GM21423 (cell line): ENCODE results near the gene GAGE12G.
"Not testable (repeated sequence)": the region's sequence is repeated elsewhere in the genome, so short reads cannot be mapped to it uniquely, and the experiment has no call there.

ENCODE experiments used
- ATAC-seq: cut with Tn5 transposase; IDR thresholded peaks from one replicate; pipeline ENCODE4 v1.9.1; 2021; ENCODE audit warnings: mild to moderate bottlenecking, moderate library complexity; ENCODE audit not compliant: unreplicated experiment

The GAGE12G gene, protein sequence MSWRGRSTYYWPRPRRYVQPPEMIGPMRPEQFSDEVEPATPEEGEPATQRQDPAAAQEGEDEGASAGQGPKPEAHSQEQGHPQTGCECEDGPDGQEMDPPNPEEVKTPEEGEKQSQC

DNA sequence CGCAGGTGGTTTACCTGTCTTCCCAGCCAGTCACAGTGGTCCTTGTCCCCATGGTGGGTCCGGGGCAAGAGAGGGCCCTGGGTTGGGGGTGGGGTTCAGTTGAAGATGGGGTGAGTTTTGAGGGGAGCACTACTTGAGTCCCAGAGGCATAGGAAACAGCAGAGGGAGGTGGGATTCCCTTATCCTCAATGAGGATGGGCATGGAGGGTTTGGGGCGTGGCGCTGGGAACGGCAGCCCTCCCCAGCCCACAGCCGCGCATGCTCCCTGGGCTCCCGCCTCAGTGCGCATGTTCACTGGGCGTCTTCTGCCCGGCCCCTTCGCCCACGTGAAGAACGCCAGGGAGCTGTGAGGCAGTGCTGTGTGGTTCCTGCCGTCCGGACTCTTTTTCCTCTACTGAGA lies at the start of gene GAGE12G:
GAGE12G (plus strand) TSS at position 301 of the 400 bp plus-strand sequence. CDS start 1,155 bp downstream, outside the sequence.
- not testable (repeated sequence) for ATAC-seq

DNA sequence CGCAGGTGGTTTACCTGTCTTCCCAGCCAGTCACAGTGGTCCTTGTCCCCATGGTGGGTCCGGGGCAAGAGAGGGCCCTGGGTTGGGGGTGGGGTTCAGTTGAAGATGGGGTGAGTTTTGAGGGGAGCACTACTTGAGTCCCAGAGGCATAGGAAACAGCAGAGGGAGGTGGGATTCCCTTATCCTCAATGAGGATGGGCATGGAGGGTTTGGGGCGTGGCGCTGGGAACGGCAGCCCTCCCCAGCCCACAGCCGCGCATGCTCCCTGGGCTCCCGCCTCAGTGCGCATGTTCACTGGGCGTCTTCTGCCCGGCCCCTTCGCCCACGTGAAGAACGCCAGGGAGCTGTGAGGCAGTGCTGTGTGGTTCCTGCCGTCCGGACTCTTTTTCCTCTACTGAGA lies 38.3 kb upstream of the GAGE12G start, which contains the start of gene GAGE12C:
GAGE12C (plus strand) TSS at position 301 of the 400 bp plus-strand sequence. CDS start 1,155 bp downstream, outside the sequence.
- not testable (repeated sequence) for ATAC-seq

DNA sequence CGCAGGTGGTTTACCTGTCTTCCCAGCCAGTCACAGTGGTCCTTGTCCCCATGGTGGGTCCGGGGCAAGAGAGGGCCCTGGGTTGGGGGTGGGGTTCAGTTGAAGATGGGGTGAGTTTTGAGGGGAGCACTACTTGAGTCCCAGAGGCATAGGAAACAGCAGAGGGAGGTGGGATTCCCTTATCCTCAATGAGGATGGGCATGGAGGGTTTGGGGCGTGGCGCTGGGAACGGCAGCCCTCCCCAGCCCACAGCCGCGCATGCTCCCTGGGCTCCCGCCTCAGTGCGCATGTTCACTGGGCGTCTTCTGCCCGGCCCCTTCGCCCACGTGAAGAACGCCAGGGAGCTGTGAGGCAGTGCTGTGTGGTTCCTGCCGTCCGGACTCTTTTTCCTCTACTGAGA lies 28.8 kb upstream of the GAGE12G start, which contains the start of gene GAGE12D:
GAGE12D (plus strand) TSS at position 301 of the 400 bp plus-strand sequence. CDS start 1,155 bp downstream, outside the sequence.
- ATAC-seq: not testable (repeated sequence)

DNA sequence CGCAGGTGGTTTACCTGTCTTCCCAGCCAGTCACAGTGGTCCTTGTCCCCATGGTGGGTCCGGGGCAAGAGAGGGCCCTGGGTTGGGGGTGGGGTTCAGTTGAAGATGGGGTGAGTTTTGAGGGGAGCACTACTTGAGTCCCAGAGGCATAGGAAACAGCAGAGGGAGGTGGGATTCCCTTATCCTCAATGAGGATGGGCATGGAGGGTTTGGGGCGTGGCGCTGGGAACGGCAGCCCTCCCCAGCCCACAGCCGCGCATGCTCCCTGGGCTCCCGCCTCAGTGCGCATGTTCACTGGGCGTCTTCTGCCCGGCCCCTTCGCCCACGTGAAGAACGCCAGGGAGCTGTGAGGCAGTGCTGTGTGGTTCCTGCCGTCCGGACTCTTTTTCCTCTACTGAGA lies 19.2 kb upstream of the GAGE12G start, which contains the start of gene GAGE12E:
GAGE12E (plus strand) TSS at position 301 of the 400 bp plus-strand sequence. CDS start 1,155 bp downstream, outside the sequence.
- ATAC-seq: not testable (repeated sequence)

DNA sequence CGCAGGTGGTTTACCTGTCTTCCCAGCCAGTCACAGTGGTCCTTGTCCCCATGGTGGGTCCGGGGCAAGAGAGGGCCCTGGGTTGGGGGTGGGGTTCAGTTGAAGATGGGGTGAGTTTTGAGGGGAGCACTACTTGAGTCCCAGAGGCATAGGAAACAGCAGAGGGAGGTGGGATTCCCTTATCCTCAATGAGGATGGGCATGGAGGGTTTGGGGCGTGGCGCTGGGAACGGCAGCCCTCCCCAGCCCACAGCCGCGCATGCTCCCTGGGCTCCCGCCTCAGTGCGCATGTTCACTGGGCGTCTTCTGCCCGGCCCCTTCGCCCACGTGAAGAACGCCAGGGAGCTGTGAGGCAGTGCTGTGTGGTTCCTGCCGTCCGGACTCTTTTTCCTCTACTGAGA lies 9.7 kb upstream of the GAGE12G start, which contains the start of gene GAGE12F:
GAGE12F (plus strand) TSS at position 301 of the 400 bp plus-strand sequence. CDS start 1,155 bp downstream, outside the sequence.
- not testable (repeated sequence) for ATAC-seq

DNA sequence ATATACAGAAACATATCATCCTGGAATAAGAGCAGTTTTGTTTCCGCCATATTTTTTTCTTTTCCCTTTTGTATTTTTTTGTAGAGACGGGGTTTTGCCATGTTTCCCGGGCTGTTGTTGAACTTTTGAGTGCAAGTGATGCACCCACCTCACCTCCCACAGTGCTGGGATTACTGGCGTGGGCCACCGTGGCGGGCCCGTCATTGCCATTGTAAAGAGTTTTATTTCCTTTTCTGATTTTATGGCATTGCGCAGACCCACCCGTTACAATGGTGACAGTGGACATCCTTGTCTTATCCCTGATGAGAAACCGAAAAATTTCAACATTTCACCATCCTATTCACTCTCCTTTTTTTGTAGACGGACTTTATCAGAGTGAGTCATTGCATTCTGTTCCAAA lies 1.5 kb upstream of the GAGE12G start:
- ATAC-seq: not testable (repeated sequence)

DNA sequence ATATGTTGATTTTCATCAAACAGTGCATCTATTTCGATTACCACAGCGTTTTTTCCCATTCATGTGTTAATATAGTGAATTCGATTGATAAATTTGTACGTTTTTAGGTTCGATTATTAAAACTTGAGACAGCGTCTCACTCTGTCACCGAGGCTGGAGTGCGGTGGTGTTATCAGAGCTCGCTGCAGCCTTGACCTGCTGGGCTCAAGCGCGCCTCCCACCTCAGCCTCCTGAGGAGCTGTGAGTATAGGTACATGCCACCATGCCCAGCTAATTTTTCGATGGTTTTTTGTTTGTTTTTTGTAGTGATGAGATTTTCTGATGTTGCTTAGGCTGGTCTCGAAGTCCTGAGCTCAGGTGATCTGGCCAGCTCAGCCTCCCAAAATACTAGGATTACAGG lies 1.0 kb upstream of the GAGE12G start:
- not testable (repeated sequence) for ATAC-seq

DNA sequence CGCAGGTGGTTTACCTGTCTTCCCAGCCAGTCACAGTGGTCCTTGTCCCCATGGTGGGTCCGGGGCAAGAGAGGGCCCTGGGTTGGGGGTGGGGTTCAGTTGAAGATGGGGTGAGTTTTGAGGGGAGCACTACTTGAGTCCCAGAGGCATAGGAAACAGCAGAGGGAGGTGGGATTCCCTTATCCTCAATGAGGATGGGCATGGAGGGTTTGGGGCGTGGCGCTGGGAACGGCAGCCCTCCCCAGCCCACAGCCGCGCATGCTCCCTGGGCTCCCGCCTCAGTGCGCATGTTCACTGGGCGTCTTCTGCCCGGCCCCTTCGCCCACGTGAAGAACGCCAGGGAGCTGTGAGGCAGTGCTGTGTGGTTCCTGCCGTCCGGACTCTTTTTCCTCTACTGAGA lies 9.4 kb downstream of the GAGE12G start, which contains the start of gene GAGE12H:
GAGE12H (plus strand) TSS at position 301 of the 400 bp plus-strand sequence. CDS start 1,155 bp downstream, outside the sequence.
- not testable (repeated sequence) for ATAC-seq

DNA sequence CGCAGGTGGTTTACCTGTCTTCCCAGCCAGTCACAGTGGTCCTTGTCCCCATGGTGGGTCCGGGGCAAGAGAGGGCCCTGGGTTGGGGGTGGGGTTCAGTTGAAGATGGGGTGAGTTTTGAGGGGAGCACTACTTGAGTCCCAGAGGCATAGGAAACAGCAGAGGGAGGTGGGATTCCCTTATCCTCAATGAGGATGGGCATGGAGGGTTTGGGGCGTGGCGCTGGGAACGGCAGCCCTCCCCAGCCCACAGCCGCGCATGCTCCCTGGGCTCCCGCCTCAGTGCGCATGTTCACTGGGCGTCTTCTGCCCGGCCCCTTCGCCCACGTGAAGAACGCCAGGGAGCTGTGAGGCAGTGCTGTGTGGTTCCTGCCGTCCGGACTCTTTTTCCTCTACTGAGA lies 19.0 kb downstream of the GAGE12G start, which contains the start of gene GAGE2A:
GAGE2A (plus strand) TSS at position 301 of the 400 bp plus-strand sequence. CDS start 1,155 bp downstream, outside the sequence.
- not testable (repeated sequence) for ATAC-seq

DNA sequence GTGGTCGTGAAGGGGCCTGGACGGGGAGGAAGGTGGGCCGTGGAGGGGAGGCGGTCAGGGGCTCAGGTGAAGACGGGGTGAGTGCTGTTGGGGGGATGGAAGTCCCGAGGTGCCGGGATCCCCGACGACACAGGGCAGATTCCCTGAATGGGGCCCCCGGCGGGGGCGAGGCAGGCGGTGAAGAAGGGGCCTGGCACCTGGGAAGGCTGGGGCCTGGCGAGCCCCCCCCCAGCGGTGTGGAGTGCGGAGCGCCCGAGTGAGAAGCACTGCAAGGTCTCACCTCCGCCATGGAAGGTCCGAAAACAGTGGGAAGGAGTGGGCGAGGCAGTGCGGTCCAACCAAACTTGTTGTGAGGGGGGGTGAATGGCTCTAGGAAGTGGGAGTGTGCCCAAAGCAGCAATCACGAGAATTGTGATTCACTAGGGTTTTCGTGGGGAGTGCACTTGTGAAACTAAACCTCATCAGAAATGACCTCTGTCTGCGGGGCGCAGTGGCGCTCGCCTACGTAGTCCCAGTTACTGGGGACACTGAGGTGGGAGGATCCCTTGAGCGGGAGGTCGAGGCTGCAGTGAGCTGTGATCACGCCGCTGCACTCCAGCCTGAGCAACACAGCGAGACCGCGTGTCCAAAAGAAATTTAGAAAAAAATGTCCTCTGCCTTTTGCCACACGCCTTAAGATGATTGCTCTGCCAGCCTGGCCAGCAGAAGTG lies 19.7 kb downstream of the GAGE12G start:
- not testable (repeated sequence) for ATAC-seq

DNA sequence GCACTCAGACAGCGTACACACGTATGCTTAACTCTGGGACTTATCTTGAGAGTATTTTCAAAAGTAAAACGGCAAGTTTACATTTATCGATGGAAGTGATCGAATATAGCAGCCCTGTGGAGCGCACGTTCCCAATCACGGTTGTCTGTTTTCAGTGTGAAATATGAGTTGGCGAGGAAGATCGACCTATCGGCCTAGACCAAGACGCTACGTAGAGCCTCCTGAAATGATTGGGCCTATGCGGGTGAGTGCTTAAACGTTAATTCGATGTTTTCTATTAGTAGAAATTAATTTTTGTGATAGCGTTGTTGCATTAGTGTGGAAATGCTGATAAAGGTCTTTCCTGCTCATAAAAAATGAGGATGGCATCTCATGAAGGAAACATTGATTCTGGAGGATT lies 20.3 kb downstream of the GAGE12G start:
- not testable (repeated sequence) for ATAC-seq

DNA sequence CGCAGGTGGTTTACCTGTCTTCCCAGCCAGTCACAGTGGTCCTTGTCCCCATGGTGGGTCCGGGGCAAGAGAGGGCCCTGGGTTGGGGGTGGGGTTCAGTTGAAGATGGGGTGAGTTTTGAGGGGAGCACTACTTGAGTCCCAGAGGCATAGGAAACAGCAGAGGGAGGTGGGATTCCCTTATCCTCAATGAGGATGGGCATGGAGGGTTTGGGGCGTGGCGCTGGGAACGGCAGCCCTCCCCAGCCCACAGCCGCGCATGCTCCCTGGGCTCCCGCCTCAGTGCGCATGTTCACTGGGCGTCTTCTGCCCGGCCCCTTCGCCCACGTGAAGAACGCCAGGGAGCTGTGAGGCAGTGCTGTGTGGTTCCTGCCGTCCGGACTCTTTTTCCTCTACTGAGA lies 28.5 kb downstream of the GAGE12G start, which contains the start of gene GAGE1:
GAGE1 (plus strand) TSS at position 301 of the 400 bp plus-strand sequence. CDS start 1,155 bp downstream, outside the sequence.
- ATAC-seq: not testable (repeated sequence)

DNA sequence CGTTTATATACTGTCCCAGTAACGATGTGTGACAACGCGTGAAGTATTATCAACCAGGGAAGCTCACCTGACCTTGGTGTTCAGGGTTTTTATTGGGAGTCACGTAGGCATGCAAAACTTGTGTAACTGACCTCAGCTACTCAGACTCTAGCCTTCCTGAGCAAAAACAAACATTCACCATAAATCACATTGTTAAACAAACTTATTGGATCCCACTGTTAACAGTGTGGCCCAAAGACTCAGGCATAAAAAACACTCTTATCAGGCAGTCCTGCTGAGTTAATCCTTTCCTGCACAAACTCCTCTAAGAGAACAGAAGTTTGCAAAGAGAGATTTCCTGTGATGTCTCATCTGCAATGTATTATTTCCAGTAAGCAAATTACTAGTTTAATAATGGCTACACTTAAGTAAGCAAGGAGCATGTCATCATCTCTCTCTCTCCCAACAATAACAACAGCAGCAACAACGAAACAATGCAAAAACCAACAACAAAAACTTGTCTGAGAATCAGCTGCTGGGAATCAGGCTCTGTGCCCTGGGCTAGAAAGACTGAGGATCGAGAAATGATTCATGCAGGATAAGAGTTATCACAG lies 40.6 kb downstream of the GAGE12G start:
- ATAC-seq: no peak

DNA sequence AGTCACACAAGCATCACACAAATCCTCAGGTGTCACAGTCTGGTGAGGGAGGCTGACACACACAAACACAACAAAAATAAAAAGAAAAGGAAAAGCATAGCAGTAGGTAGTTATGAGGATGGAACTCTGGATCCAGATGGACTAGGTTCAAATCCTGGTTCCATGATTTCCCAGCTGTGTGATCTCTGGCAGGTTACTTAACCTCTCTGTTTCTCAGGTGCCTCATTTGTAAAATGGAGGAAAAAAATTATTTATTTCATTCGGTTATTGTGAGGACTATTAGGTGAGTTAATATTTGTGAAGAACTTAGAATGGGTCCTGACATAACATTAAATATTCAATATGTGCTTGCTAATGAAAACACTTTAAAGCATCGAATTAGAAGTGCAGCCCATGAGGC lies 48.4 kb downstream of the GAGE12G start:
- no peak for ATAC-seq
